ENCODE measurements around the gene CYP39A1. TPM values are rescaled to one million over a fixed set of nuclear protein-coding genes. Genes with fewer than 3 reads are reported as not detected.

Gene CYP39A1
- 10 to 100 TPM in 1 of 4 donors, 1 to 10 TPM in 3; 7.4 to 10.2 (median 8.9) TPM for polyA plus RNA-seq (ENCODE audit: insufficient read length in 4 of 4)

GRCh38 chr6:46652603-46653438 is at the start of gene CYP39A1, which contains the start of gene SLC25A27:
Gene CYP39A1 (minus strand): TSS chr6:46652818. CDS start chr6:46652582, 236 bp downstream.
Gene SLC25A27 (plus strand): TSS chr6:46652975. CDS start chr6:46653193, 218 bp downstream.
- DNase-seq (ENCODE audit: low read depth in 4 of 4, low spot score in 3 of 4) = peak; percentile 84 to 91 (median 88)

DNA sequence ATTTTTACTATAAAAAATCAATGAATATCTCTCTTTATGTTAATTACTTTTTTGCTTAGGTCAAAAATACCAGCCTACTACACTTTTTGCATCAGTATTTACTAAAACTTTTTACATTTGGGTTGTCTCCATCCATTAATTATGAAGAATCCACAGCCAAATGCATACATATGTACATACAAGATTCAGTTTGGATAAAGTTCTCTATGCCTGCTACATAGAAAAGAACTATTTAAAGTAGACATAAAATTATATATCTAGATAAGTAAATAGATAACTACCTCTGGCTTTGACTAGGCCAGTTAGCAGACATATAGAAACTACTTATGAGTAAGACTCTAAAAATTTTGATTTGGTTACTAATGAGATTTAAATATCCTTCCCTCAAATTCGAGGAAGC is 47.4 kb upstream of the CYP39A1 start:
- no peak for DNase-seq (ENCODE audit: low read depth in 4 of 4, low spot score in 3 of 4)

- no peak for DNase-seq (ENCODE audit: low read depth in 4 of 4, low spot score in 3 of 4)
Measured at GRCh38 chr6:46690911-46691451, 38.4 kb upstream of the CYP39A1 start.

DNA sequence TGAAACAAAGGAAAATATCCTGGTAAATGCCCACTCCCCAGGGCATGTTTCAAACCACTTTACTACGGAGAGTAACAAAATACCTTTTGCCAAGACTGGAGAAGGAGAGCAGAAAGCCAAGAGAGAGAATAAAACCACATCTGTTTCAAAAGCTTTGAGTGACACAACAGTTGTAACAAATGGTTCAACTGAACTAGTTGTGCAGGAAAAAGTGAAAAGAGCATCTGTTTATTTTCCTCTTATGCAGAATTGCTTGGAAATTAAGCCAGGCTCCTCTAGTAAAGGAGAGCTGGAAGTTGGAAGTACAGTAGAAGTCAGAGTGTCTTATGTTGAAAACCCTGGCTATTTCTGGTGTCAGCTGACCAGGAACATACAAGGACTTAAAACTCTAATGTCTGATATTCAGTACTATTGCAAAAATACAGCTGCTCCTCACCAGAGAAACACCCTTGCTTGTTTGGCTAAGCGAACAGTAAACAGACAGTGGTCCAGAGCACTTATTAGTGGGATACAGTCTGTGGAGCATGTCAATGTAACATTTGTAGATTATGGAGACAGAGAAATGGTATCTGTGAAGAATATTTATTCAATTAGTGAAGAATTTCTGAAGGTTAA is 37.6 kb upstream of the CYP39A1 start:
- no peak for DNase-seq (ENCODE audit: low read depth in 4 of 4, low spot score in 3 of 4)

GRCh38 chr6:46689657-46690056 is 37.0 kb upstream of the CYP39A1 start:
- no peak for DNase-seq (ENCODE audit: low read depth in 4 of 4, low spot score in 3 of 4)

- DNase-seq (ENCODE audit: low read depth in 4 of 4, low spot score in 3 of 4) = no peak
Measured at GRCh38 chr6:46688966-46689335, 36.3 kb upstream of the CYP39A1 start.

GRCh38 chr6:46688117-46688965 is 35.7 kb upstream of the CYP39A1 start:
- no peak for DNase-seq (ENCODE audit: low read depth in 4 of 4, low spot score in 3 of 4)

GRCh38 chr6:46687619-46688097 is 35.0 kb upstream of the CYP39A1 start, which contains the start of gene TDRD6:
Gene TDRD6 (plus strand): TSS chr6:46687885. CDS start chr6:46688129, 244 bp downstream.
- no peak for DNase-seq (ENCODE audit: low read depth in 4 of 4, low spot score in 3 of 4)

GRCh38 chr6:46684771-46685170 is 32.2 kb upstream of the CYP39A1 start:
- no peak for DNase-seq (ENCODE audit: low read depth in 4 of 4, low spot score in 3 of 4)

DNA sequence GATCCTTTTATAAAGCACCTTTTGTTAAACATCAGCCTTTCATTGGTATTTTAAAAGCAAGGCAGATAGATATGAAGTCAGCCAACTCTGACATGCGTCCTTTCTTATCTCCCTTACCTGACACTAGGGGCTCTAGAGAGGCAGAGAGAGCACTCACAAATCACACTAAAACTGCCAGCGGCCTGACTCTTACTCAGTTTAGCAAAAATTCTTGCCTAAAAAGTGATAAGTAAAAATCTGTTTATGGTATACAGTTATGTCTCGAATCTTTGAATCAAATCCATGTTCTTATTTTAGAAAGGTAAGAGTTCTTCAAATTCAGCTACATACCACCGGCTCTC is 24.7 kb upstream of the CYP39A1 start:
- no peak for DNase-seq (ENCODE audit: low read depth in 4 of 4, low spot score in 3 of 4)

DNA sequence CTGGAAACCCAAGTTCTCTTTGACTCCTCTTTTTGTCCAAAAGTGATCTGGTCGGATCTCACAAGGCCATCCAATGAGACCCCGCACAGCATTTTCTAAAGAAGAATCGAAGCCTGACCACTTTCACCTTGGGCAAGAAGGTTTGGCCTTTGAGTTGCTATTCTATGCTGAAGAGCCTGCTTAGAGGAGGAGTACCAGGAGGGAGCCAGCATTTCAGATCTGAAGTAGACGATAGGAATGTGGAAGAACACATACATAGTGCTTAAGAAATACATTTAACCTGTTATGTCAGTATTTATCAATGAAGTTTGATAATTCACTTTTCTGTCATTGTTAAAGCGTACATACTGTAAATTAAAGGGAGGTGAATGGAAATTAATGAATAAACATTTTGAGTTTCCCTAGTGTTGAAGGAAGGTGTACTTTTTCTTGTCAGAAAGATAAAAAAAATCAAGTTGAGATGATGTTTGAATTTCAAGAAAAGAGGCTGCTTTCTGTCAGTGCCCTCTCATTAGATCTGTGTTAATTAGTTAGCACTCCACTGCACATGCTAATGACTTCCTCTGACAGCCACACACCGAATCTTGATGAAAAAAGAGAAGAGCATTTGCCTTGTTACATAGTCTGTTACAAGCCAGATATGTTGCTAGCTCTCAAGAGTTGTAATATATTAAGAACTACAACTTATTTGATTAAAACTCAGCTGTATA is 24.1 kb upstream of the CYP39A1 start:
- DNase-seq (ENCODE audit: low read depth in 4 of 4, low spot score in 3 of 4) = no peak

DNA sequence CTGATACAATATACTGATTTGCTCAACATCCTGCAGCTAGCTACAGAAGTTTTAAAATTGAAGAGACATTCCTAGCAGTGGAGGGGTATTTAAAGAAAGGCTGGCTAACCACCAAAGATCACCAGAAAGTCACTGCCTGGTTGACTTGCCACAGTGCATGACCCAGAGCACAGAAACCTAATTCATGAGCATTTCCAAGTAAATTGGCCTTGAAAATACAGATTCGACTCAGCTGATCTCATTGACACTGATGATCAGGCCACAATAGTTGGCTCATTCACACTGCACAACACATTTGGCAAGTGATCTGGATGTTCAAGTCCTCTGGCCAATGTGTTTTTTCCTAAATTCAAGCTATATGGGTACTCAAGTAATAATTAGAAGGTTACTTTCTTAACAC is 21.8 kb upstream of the CYP39A1 start:
- no peak for DNase-seq (ENCODE audit: low read depth in 4 of 4, low spot score in 3 of 4)

GRCh38 chr6:46667377-46667776 is 14.8 kb upstream of the CYP39A1 start:
- no peak for DNase-seq (ENCODE audit: low read depth in 4 of 4, low spot score in 3 of 4)

DNA sequence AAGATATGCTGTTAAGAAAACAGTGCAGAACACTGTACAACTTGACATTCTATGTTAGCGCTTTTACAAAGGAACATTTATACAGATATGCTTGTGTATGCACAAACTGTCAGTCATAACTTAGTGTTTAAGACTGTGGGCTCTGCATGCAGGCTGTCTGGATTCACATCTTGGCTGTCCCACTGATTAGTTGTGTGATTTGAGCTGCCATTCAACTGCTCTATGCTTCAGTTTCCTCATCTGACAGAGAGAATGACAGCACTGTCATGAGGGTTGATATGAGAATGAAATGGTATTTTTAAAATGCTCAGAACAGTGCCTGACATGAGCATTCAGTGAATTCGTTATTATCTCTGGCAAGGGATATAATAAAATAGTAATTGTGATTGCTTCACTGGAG is 8.9 kb upstream of the CYP39A1 start:
- no peak for DNase-seq (ENCODE audit: low read depth in 4 of 4, low spot score in 3 of 4)

DNA sequence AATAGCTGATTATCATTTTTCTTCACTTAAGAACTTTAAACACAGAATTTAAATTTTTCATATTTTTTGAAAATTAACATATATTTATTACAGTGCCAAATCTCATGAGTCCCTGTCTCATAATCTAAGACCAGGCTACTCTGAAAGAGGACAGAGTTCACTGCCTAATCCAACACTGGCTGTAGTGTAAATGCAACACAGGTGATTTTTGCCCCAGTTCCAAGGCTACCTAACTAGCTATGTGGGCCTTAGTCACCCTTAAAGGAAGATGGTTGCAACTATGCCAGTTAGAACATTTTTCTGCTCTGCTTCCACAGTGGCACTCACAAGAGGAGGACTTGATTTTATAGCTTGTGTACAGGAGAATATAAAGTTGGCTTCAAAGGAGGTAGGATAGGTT is 5.0 kb upstream of the CYP39A1 start:
- no peak for DNase-seq (ENCODE audit: low read depth in 4 of 4, low spot score in 3 of 4)

DNA sequence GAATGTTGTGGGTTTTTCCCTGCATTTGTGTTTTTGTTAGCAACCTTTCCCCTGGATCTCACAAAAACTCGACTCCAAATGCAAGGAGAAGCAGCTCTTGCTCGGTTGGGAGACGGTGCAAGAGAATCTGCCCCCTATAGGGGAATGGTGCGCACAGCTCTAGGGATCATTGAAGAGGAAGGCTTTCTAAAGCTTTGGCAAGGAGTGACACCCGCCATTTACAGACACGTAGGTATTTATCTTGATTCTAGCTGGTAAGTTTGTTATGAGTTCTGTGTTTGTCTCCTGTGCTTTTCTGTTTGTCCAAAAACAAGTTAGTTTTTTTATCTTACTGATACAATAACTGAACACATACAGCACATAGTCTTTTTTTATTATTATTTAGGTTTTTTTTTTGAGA is 3.2 kb upstream of the CYP39A1 start:
- DNase-seq (ENCODE audit: low read depth in 4 of 4, low spot score in 3 of 4) = no peak

DNA sequence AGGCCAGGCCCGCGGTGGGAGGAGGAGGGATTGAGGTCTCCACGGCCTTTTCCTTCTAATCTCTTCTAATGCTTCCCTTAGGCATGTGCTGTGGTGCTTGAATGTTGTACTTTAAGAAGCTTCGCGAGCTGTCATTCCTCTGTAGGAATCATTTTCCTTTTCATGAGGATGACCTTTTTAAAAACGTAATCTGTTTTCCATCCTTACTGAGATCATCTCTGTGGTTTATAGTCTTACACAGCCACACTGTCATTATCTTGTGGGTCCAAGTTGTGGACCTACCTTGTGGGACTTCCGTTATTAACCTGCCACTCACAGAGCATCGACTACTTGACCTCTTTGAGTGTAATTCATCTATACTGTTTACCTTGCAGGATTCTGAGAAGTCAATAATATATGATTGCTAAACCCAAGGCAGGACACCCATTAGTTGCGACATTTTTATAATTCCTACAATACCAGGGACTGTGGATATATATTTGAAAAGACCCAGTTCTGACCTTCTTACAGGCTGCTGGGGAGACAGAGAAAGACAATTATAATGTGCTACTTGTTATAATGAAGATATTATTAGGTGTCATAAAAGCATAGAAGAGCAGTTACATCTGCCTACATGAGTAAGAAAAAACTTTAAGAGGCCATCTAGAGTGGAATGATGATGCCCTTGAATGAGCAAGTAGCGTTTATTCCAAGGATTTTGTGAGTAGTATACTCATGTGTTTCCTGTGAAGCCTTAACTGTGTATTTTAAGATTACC is 999 bp upstream of the CYP39A1 start:
- DNase-seq (ENCODE audit: low read depth in 4 of 4, low spot score in 3 of 4) = no peak

- no peak for DNase-seq (ENCODE audit: low read depth in 4 of 4, low spot score in 3 of 4)
Measured at GRCh38 chr6:46652232-46652602, 401 bp downstream of the CYP39A1 start.

DNA sequence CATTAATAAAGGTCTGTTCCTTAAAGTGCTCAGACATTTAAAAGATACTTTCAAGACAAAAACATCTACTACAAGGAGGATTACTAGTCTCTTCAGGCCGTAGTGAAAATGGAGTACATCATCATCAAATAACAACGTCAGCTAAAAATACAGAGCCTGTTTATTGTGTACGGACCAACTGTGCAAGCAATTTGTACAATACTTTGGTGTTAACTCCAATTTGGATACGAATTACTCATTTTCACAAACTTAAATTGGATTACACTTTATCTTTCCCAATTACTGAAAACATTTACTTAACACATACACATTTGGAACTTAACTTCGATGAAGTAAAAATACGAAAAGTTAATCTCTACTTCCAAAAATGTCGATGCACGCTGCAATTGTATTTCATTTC is 802 bp downstream of the CYP39A1 start:
- DNase-seq (ENCODE audit: low read depth in 4 of 4, low spot score in 3 of 4) = no peak

Measured in right renal pelvis (tissue), 4 donors.